HG02588 (cell line): Measurements from ENCODE around the gene KCNK4.

Source experiments
- ATAC-seq: cut with Tn5 transposase; IDR thresholded peaks from one replicate; pipeline ENCODE4 v1.9.1; 2021; ENCODE audit warnings: mild to moderate bottlenecking, moderate library complexity; ENCODE audit not compliant: unreplicated experiment

Gene KCNK4

DNA sequence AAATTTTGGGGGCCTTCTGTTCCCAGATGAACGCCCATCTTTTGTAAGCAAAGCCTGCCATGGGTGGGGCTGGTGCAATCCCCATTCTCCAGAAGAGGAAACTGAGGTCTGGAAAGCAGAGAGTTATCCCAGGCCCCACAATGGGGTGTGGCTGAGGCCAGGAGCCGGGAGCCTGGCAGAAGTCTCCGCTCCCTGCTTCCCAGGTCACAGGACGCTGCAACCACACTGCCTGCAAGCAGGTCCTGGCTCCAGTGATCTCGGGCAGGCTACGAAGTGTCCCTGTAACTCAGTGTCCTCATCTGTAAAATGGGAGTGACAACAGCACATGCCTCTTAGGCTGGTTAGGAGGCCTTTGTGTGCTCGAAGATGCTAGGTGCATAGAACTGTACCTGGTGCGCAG is 38.1 kb upstream of the KCNK4 start:
- ATAC-seq: no peak

DNA sequence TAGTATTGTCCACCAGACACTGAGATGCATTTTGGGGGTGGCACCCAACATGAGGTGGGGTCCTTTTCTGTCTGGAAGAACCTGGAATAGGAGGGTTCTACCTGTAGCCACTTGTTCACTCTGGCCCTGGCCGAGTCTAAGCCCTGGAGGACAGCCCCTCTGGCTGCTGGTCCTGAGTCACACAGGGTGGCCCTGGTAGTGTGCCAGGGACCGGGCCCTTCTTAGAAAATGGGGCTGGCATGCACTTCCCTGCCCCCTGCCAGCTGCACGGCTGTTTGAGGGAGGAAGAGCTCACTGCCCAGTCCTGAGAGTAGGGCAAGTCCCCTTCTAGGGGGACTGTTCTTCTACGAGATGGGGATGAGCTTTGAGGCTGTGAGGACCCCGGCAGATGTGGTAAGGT is 37.6 kb upstream of the KCNK4 start:
- no peak for ATAC-seq

DNA sequence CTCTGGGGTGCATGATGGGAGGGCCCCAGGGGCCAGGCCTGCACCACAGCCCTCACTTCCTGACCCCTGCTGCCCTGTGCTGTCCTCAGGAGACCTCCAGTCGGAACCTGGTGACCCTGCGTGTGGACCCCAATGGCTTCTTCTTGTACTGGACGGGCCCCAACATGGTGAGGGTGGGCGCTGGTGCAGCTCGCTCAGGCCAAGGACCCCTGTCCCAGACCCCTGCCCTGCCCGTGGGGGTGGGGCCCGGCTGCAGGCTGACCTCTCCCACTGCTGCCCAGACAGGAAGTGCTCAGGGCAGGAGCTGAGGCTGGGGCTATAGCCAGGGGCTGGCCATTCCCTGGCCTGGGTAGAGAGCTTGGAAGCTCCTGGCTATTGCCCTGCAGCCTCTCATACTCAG is 36.8 kb upstream of the KCNK4 start:
- ATAC-seq: no peak

GRCh38 chr11:64255135-64256128 is 35.7 kb upstream of the KCNK4 start:
- no peak for ATAC-seq

DNA sequence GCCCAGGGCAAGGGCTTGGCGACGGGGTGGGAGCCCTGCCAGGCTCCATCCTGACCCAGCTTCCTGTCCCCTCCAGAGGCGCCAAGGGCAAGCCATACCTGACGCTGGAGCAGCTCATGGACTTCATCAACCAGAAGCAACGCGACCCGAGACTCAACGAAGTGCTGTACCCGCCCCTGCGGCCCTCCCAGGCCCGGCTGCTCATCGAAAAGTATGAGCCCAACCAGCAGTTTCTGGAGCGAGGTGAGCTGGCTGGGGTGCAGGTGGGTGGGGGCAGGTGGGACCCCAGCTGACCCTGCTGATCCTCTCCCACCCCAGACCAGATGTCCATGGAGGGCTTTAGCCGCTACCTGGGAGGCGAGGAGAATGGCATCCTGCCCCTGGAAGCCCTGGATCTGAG is 34.8 kb upstream of the KCNK4 start:
- ATAC-seq: no peak

GRCh38 chr11:64258356-64258755 is 32.7 kb upstream of the KCNK4 start:
- ATAC-seq: no peak

GRCh38 chr11:64258946-64259532 is 32.1 kb upstream of the KCNK4 start:
- ATAC-seq: no peak

- no peak for ATAC-seq
These were observed 31.5 kb upstream of the KCNK4 start for GRCh38 chr11:64259533-64260067.

DNA sequence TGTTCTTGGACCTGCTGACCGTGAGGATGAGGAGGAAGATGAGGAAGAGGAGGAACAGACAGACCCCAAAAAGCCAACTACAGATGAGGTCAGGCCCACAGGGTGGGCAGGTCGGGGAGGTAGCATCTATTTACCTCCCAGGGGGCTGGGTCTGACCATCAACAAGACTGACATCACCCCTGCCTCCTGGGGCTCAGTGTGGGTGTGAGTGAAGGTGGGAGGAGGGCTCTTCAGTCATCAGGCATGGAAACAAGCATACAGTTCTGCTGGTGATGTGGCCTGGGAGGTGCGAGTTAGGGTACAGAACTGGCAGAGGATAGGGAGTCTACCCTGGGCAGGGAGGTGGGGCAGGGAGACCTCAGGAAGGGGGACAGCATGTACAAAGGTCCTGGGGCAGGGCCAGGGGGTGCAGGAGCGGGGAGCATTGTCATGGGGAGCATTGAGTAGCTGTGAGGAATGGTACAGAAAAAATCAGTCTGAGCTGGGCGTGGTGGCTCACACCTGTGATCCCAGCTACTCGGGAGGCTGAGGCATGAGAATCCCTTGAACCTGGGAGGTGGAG is 30.9 kb upstream of the KCNK4 start:
- no peak for ATAC-seq

DNA sequence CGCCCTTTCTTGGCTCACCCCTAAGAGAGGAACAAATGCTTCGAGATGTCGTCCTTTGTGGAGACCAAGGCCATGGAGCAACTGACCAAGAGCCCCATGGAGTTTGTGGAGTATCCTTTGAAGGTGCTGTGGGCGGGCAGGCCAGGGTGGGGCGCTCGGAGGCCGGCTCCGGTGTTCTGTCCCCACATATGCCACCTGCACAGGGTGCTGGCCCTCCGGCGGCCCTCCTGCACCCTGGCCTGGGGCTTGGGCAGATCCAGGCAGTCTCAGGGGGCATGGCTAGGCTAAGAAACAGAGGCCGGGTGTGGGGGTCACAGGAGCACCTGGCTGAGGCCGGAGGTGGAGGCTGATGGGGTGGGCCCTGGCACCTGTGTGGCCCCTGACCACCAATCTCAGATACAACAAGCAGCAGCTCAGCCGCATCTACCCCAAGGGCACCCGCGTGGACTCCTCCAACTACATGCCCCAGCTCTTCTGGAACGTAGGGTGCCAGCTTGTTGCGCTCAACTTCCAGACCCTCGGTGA is 29.5 kb upstream of the KCNK4 start:
- ATAC-seq: no peak

DNA sequence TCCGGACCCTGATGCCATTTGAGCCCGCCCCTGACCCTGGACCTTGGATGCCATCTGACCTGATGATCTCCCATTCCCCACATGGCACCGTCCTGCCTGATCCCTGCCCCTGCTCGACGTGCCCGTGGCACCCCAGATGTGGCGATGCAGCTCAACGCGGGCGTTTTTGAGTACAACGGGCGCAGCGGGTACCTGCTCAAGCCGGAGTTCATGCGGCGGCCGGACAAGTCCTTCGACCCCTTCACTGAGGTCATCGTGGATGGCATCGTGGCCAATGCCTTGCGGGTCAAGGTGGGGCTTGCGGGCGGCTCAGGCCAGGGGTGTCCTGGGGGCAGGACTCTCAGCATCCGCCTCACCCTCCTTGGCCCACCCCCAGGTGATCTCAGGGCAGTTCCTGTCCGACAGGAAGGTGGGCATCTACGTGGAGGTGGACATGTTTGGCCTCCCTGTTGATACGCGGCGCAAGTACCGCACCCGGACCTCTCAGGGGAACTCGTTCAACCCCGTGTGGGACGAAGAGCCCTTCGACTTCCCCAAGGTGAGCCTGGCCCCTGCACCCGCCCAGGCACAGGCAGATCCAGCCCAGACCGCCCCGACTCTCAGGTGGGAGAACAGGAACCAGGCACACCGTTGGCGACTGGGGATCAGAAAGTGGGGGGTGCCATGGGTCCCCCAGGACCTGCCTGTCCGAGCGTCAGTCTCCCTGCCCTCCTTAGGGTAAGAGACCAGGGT is 28.7 kb upstream of the KCNK4 start:
- no peak for ATAC-seq

GRCh38 chr11:64263021-64263946 is 27.8 kb upstream of the KCNK4 start:
- no peak for ATAC-seq

- ATAC-seq: no peak
These were observed 27.2 kb upstream of the KCNK4 start for GRCh38 chr11:64263947-64264317.

- no peak for ATAC-seq
These were observed 26.7 kb upstream of the KCNK4 start for GRCh38 chr11:64264371-64264852.

DNA sequence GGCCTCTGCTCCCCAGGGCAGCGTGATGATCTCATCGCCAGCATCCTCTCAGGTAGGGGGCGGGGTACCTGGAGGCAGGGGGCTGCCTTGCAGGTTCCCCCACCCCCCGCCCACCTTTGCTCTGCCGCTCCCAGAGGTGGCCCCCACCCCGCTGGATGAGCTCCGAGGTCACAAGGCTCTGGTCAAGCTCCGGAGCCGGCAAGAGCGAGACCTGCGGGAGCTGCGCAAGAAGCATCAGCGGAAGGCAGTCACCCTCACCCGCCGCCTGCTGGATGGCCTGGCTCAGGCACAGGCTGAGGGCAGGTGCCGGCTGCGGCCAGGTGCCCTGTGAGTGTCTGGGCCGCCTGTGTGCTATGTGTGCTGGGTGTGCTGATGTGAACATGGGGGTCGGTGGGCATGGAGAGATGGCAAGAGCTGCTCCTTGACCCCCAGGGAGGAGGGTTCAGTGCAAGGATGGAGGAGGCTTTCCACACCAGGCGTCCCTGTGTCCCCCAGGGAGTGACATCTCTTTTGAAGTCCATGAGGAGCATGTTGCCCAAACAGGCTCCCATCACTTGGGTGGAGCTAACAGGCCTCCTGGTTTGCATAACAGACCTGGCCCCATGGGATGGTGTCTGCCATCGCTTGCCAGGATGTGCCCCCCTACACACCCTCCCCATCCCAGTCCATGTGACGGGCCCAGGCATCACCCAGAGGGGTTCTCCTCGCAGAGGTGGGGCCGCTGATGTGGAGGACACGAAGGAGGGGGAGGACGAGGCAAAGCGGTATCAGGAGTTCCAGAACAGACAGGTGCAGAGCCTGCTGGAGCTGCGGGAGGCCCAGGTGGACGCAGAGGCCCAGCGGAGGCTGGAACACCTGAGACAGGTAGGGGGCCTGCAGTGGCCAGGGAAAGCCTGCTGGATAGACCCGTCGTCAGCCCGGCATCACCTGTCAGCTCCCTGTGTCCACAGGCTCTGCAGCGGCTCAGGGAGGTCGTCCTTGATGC is 25.6 kb upstream of the KCNK4 start:
- ATAC-seq: no peak

GRCh38 chr11:64266339-64266738 is 24.8 kb upstream of the KCNK4 start:
- no peak for ATAC-seq

GRCh38 chr11:64267207-64267945 is 23.7 kb upstream of the KCNK4 start:
- ATAC-seq: no peak
